Measurements from ENCODE around the gene DENND1B. TPM values are rescaled to one million over a fixed set of nuclear protein-coding genes. Genes with fewer than 3 reads are reported as not detected.

The DENND1B gene
- total RNA-seq, 4 donors from 2014 or later, result 9.0 to 40.2 (median 10.8) TPM

- no peaks in the 10 kb centered on the region for H3K27me3 ChIP-seq
- H3K4me1 ChIP-seq, result peaks cover 0 to 18% (median 2%) of the 10 kb centered on the region in 4 donors
- H3K36me3 ChIP-seq, result no peaks in the 10 kb centered on the region
- no peak overlapping the region for H3K4me3 ChIP-seq
- WGBS, 2 donors, result 88 to 94% methylated on average over 3 of the region's 3 CpGs
- H3K9me3 ChIP-seq, result no peaks in the 10 kb centered on the region
- TF ChIP-seq EP300 (IDR thresholded peaks at IDR 0.05) (no peak), POLR2A (IDR thresholded peaks at IDR 0.05) (no peak)
- TF ChIP-seq, protein P1, sequence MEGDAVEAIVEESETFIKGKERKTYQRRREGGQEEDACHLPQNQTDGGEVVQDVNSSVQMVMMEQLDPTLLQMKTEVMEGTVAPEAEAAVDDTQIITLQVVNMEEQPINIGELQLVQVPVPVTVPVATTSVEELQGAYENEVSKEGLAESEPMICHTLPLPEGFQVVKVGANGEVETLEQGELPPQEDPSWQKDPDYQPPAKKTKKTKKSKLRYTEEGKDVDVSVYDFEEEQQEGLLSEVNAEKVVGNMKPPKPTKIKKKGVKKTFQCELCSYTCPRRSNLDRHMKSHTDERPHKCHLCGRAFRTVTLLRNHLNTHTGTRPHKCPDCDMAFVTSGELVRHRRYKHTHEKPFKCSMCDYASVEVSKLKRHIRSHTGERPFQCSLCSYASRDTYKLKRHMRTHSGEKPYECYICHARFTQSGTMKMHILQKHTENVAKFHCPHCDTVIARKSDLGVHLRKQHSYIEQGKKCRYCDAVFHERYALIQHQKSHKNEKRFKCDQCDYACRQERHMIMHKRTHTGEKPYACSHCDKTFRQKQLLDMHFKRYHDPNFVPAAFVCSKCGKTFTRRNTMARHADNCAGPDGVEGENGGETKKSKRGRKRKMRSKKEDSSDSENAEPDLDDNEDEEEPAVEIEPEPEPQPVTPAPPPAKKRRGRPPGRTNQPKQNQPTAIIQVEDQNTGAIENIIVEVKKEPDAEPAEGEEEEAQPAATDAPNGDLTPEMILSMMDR (IDR thresholded peaks at IDR 0.05), result no peak
- no peak overlapping the region for H3K27ac ChIP-seq
- DNase-seq (ENCODE audit: low spot score in 2 of 2), result no peak
Observed at GRCh38 chr1:197677313-197677712, 98.0 kb downstream of the DENND1B start.

DNA sequence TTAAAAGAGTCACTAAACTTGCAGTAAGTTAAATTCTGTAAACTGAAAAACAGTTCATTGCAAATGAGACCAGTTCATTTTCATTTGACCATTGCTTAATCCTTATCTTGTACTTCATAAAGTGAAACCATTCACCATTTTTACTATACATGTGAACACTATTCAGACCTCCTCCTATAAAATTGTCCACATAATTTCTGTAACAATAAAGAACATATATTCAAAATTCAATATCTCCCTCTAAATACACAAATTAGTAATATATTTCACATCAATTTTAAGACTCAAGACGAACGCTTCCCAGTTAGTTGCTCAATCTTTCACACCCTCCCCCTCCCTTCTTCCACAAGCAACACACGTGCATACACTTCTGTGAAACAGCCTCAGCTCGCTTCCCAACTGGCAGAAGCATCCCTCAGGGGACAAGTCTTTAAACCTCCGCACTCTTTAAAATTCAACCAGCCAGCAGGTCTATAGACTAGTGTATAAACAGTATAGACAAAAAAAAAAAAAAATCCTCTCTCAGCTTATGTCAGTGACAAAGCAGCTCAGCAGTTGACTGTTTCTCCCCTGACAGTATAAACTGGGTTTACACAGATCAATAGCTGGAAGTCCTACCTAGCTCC lies 99.6 kb downstream of the DENND1B start:
- H3K9me3 ChIP-seq, result no peaks in the 10 kb centered on the region
- H3K27me3 ChIP-seq, result no peaks in the 10 kb centered on the region
- no peaks in the 10 kb centered on the region for H3K36me3 ChIP-seq
- TF ChIP-seq POLR2A (IDR thresholded peaks at IDR 0.05) (no peak), EP300 (IDR thresholded peaks at IDR 0.05) (no peak)
- TF ChIP-seq, protein P1 (IDR thresholded peaks at IDR 0.05), result no peak
- DNase-seq (ENCODE audit: low spot score in 2 of 2), result peak in 1 of 2 donors; percentile 38
- peak overlapping the region in 1 of 4 donors; percentile 12 for H3K27ac ChIP-seq
- H3K4me3 ChIP-seq, result peak overlapping the region in 3 of 4 donors; percentile 15 to 30 (median 19)
- peaks cover 0 to 18% (median 2%) of the 10 kb centered on the region in 4 donors for H3K4me1 ChIP-seq
- 19 to 28% methylated on average over 5 of the region's 5 CpGs for WGBS, 2 donors

DNA sequence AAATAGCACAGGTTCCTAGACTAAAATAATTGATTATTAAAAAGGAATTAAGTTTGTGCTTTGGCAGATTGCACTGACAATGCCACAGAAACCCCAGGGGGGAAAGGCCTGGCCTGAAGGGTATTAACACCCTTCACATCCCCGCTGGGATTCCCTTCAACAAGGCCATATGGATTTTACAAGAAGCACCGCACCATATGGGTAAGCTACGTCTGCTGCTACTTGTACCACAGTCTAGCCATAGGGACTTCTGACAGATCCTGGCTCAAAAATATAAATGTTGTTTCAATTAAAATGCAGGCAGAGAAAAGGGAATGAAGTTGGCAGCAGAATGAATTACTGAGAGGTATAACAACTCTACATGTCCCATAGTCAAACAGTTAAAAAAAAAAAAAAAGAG lies 101.0 kb downstream of the DENND1B start:
- H3K36me3 ChIP-seq, result no peaks in the 10 kb centered on the region
- 96 to 100% methylated on average over 3 of the region's 3 CpGs for WGBS, 2 donors
- H3K4me1 ChIP-seq, result peaks cover 0 to 18% (median 2%) of the 10 kb centered on the region in 4 donors
- no peaks in the 10 kb centered on the region for H3K27me3 ChIP-seq
- no peak overlapping the region for H3K4me3 ChIP-seq
- TF ChIP-seq, protein P1 (IDR thresholded peaks at IDR 0.05), result no peak
- TF ChIP-seq POLR2A (IDR thresholded peaks at IDR 0.05) (no peak), EP300 (IDR thresholded peaks at IDR 0.05) (no peak)
- no peaks in the 10 kb centered on the region for H3K9me3 ChIP-seq
- no peak overlapping the region for H3K27ac ChIP-seq
- DNase-seq (ENCODE audit: low spot score in 2 of 2), result no peak

GRCh38 chr1:197673292-197673691 lies 102.0 kb downstream of the DENND1B start:
- WGBS, 2 donors, result 62 to 74% methylated on average over 2 of the region's 2 CpGs
- no peak overlapping the region for H3K4me3 ChIP-seq
- H3K27ac ChIP-seq, result no peak overlapping the region
- TF ChIP-seq, protein P1 (IDR thresholded peaks at IDR 0.05), result no peak
- no peak for TF ChIP-seq EP300 (IDR thresholded peaks at IDR 0.05)
- TF ChIP-seq POLR2A (IDR thresholded peaks at IDR 0.05), result no peak
- DNase-seq (ENCODE audit: low spot score in 2 of 2), result no peak
- H3K27me3 ChIP-seq, result no peaks in the 10 kb centered on the region
- no peaks in the 10 kb centered on the region for H3K36me3 ChIP-seq
- H3K4me1 ChIP-seq, result peaks cover 0 to 18% (median 2%) of the 10 kb centered on the region in 4 donors
- no peaks in the 10 kb centered on the region for H3K9me3 ChIP-seq

GRCh38 chr1:197672347-197672746 lies 102.9 kb downstream of the DENND1B start:
- no peak for TF ChIP-seq EP300 (IDR thresholded peaks at IDR 0.05)
- no peak for TF ChIP-seq POLR2A (IDR thresholded peaks at IDR 0.05)
- TF ChIP-seq, protein P1 (IDR thresholded peaks at IDR 0.05), result no peak
- H3K4me3 ChIP-seq, result no peak overlapping the region
- WGBS, 2 donors, result 90 to 97% methylated on average over 1 of the region's 1 CpG
- no peaks in the 10 kb centered on the region for H3K27me3 ChIP-seq
- DNase-seq (ENCODE audit: low spot score in 2 of 2), result no peak
- no peaks in the 10 kb centered on the region for H3K36me3 ChIP-seq
- H3K4me1 ChIP-seq, result peaks cover 0 to 18% (median 2%) of the 10 kb centered on the region in 4 donors
- no peaks in the 10 kb centered on the region for H3K9me3 ChIP-seq
- no peak overlapping the region for H3K27ac ChIP-seq
